HG02840 (cell line): ENCODE measurements around the gene DDT.
"Not testable (repeated sequence)": the region's sequence is repeated elsewhere in the genome, so short reads cannot be mapped to it uniquely, and the experiment has no call there.

Experiments
- ATAC-seq: cut with Tn5 transposase; IDR thresholded peaks from one replicate; pipeline ENCODE4 v1.9.1; 2021; ENCODE audit warnings: mild to moderate bottlenecking, moderate library complexity, moderate number of reproducible peaks; ENCODE audit not compliant: unreplicated experiment, low FRiP score

DDT gene

GRCh38 chr22:23974345-23974744, at the start of gene DDT:
Gene DDT, minus strand, starts transcription at chr22:23974441. Its CDS starts 27 bp downstream, at chr22:23974414.
- peak; percentile 87 for ATAC-seq

- no peak for ATAC-seq
These were observed 49.1 kb upstream of the DDT start for GRCh38 chr22:24023204-24023789.

GRCh38 chr22:24021304-24021703, 47.1 kb upstream of the DDT start:
- ATAC-seq = no peak

- ATAC-seq = no peak
These were observed 41.9 kb upstream of the DDT start for GRCh38 chr22:24016156-24016555.

DNA sequence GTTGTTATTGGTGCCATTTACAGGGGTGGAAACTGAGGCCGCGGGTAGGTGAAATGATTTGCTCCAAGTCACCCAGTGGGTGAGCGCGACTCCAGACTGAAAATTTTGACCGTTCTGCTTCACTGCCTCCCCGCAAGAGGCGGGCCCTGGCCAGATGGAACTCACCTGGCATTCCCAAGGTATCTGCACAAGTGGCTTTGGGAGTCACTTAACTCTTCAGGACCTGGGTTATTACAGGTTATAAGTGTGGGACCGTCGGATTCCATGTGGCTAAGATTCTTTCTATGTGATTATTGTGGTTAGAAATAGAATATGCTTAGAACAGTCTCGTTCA, 37.5 kb upstream of the DDT start:
- no peak for ATAC-seq

GRCh38 chr22:24010018-24010391, 35.8 kb upstream of the DDT start:
- ATAC-seq = no peak

- ATAC-seq = no peak
These were observed 35.2 kb upstream of the DDT start for GRCh38 chr22:24009227-24010017.

GRCh38 chr22:24008381-24009226, 34.4 kb upstream of the DDT start:
- ATAC-seq = no peak

DNA sequence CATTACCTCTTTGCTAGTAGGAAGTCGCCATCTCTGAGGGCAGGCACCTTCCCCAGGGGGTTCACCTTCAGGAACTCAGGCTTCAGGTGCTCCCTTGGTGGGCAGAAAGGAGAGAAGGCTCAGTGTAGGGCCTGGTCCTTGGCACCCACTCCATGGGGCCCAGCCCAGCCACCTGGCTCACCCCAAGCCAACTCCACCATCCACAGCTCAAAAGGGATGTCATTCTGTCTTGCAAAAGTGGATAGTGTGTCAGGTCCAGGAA, 33.7 kb upstream of the DDT start:
- no peak for ATAC-seq

DNA sequence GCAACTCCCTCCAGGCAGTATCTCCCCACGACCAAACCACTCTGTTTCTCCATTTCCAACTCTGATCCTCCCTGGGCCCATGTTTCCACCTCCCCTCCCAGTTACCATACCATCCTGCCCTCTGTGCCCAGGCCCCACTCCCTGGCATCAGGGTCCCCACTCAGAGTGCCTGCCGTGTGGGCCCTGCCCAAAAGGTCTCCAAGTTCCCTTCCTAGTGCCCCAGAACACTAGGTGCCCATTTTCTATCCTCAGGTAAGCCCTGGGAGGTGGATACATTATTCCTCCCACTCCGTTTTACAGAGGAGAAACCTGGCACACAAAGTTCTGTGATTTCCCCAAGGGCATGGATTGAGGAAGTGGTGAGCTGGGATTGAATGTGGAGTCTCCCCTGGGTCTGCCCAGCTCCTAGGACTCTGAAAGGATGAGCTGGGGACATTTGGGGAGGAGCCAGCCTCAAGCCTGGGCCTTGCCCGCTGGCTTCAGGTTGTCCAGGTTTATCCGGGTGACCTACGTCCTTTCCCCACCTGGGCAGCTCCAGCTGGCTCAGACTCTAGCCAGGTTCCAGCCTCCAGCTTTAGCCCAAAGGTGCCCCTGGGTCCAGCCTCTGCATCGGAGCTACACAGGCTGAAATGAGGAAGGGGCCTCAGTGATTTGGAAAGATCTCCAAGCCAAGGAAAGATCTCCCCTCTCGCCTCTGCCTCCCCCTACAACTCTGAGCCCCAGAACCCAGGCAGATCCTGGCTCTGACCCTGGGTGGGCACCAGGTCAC, 33.2 kb upstream of the DDT start:
- ATAC-seq = no peak

- ATAC-seq = no peak
These were observed 32.6 kb upstream of the DDT start for GRCh38 chr22:24006914-24007214.

DNA sequence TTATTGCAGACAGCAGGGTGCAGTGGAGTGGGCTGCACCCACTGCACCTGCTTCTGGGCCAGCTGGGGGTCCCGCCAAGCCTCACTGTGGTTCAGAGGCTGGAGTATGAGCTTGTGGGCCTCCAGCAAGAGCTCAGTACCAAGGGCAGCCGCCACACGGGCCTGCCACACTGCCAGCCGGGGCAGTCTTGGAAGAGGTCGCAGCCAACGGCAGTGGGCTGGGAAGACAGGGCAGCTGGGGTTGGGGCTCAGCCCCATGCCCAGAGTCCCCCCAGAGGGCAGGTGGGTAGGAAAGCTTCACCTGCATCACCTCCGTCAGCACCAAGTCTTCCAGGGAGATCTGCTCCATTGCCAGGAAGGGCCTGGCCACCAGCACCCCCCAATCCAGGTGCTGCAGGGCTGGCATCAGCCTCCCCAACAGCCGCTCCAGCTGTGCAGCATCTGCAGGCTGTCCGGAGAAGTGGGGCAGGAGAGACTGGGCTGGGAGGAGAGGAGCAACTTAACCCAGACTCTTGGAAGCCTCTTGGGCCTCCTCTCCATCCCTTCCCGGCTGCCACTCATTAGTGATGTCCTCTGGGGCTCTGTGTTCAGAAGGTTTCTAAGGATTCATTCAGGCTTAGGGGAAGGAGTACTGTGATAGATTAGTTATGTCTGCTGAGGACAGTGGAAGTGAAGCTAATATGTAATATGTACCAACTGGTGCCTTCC, 32.1 kb upstream of the DDT start:
- ATAC-seq = no peak

DNA sequence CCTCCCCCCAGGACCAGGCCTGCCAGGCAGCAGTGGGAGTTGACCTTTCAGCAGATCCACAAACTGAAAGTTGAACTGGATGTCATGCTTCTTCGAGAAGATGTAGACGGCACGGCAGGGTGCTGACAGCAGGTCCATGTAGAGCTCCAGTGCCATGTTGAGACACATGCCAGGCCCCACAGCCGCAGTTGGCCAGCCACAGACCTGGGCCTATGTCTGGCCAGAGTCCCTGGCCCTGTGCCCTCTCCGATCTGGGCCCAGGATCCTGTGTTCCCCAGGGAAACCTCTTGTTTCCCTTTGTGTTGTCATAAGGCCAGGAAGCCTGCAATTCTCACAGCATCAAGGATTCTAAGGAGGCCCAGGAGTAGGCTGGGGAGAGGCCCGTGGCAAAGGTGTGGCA, 31.0 kb upstream of the DDT start, which contains the start of gene GSTT4:
TSS of gene GSTT4 (minus strand) at position 253 of the 400 bp plus-strand sequence. CDS start at position 156, 97 bp downstream.
- ATAC-seq = no peak

GRCh38 chr22:24003887-24004286, 29.6 kb upstream of the DDT start:
- no peak for ATAC-seq

- ATAC-seq = no peak
These were observed 28.6 kb upstream of the DDT start for GRCh38 chr22:24002851-24003250.

DNA sequence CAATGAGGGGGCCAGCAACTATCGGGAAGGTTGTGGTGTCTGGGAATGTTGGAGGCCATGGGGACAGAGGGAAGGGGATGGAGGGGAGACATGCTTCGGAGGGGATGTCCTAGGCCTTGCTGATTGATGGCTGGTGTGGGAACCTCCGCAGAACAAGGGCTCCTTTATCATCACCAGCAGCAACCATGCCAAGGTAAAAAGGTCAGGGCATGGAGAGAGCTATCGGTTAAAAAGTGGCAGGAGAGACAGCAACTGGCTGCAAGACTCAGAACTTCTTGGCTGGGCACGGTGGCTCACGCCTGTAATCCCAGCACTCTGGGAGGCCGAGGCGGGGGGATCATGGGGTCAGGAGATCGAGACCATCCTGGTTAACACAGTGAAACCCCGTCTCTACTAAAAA, 28.0 kb upstream of the DDT start:
- ATAC-seq = no peak

DNA sequence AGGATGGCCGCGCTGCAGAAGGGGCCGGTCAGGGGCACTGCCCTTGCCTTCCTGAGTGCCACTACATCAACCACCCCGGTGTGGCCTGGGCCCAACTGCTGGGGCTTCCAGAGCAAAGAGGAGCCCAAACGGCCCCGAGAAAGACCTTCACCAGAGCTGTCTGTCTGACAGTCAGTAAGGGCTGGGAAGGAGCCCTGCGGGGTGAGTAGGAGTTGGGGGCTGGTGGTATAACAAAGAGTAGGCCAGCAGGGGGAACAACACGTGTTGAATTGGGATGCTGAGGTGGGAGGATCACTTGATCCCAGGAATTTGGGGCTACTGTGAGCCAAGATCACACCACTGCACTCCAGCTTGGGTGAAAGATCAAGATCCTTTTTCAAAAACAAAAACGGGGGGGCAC, 27.1 kb upstream of the DDT start:
- no peak for ATAC-seq

DNA sequence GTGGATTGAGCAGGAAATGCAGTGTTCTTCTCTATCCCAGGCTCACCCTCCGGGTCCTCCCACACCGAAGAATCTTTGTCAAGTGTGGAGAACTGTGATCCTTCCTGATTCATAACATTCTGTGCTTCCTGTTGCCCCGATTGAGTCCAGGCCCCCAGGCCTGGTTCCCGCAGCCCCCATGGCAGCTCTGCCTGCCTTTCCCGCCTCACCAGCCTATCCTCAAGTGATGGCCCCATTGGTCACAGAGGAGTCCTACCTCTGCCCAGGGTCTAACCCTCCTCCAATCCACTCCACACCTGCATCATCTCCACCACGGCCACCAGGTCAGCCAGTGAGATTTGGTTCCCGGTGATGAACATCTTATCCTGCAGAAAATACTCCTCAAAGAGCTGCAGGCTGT, 25.5 kb upstream of the DDT start:
- ATAC-seq = not testable (repeated sequence)

GRCh38 chr22:23997092-23997491, 22.9 kb upstream of the DDT start:
- no peak for ATAC-seq

GRCh38 chr22:23993581-23994177, 19.4 kb upstream of the DDT start:
- not testable (repeated sequence) for ATAC-seq
